ENCODE measurements around the gene BSND. TPM values are rescaled to one million over a fixed set of nuclear protein-coding genes. Genes with fewer than 3 reads are reported as not detected.

BSND gene
- total RNA-seq, 1 experiment from 2014 or later: 0.17 TPM

- Histone ChIP-seq H3K27me3 (ENCODE audit: insufficient read depth, low read length) (no peaks in the 10 kb centered on the region), H3K4me2 (ENCODE audit: insufficient read depth, insufficient read length, low read length) (peak overlapping the region; percentile 23), H3K14ac (ENCODE audit: insufficient read depth, low read length) (peak overlapping the region; percentile 26; the same call in 1 of the 2 replicates), H4K5ac (ENCODE audit: insufficient read length, low read depth, low read length) (peak overlapping the region; percentile 74), H3K23ac (ENCODE audit: insufficient read length, low read depth, low read length) (no peak overlapping the region), H3K18ac (ENCODE audit: insufficient read length, low read depth, low read length) (peak overlapping the region; percentile 63), H4K91ac (ENCODE audit: insufficient read length, low read depth, low read length) (no peak overlapping the region), H2AK5ac (ENCODE audit: insufficient read length, low read length) (no peak overlapping the region), H3K56ac (ENCODE audit: insufficient read length, low read depth, low read length) (no peak overlapping the region), H2AFZ (ENCODE audit: low read length) (peak overlapping the region; percentile 45), H2BK5ac (ENCODE audit: insufficient read length, low read length) (no peak overlapping the region), H3K9ac (ENCODE audit: extremely low read depth, insufficient read length, low read length) (no peak overlapping the region), H3K27ac (ENCODE audit: insufficient read length, low read depth, low read length) (no peak overlapping the region), H4K20me1 (ENCODE audit: control insufficient read depth, insufficient read depth, insufficient read length) (no peaks in the 10 kb centered on the region), H3K4me1 (ENCODE audit: insufficient read depth, low read length) (no peaks in the 10 kb centered on the region; the same call in 1 of the 2 replicates), H3K79me2 (ENCODE audit: insufficient read depth, low read length) (no peaks in the 10 kb centered on the region), H3K4ac (ENCODE audit: low read depth, low read length) (no peak overlapping the region), H3K9me3 (ENCODE audit: control insufficient read depth, low read depth, low read length) (no peaks in the 10 kb centered on the region), H4K8ac (replicated peaks; ENCODE audit: insufficient read length, low read depth, low read length) (no peak overlapping the region), H3K23me2 (ENCODE audit: insufficient read length, low read depth, low read length, poor library complexity, severe bottlenecking) (no peaks in the 10 kb centered on the region), H2BK120ac (ENCODE audit: low read depth, low read length, poor library complexity, severe bottlenecking) (no peak overlapping the region), H3K79me1 (ENCODE audit: insufficient read depth, low read depth, low read length, poor library complexity, severe bottlenecking) (no peaks in the 10 kb centered on the region), H3T11ph (ENCODE audit: low read length) (no peak overlapping the region), H2BK20ac (ENCODE audit: low read depth, low read length, poor library complexity, severe bottlenecking) (no peak overlapping the region), H2BK12ac (ENCODE audit: insufficient read length, low read depth, low read length) (no peak overlapping the region), H2BK15ac (ENCODE audit: low read depth, low read length) (no peak overlapping the region)
- Mint-ChIP-seq H3K36me3 (ENCODE audit: insufficient read depth in 1 of 3, low read depth in 3 of 3) (peaks cover 3 to 18% (median 5%) of the 10 kb centered on the region in 3 experiments), H3K27ac (peak overlapping the region in 2 of 3 experiments; percentile 51 to 82; a peak in 2 of 7 replicates), H3K4me3 (peak overlapping the region; percentile 10 to 38; a peak in 2 of 5 replicates), H3K27me3 (ENCODE audit: low read depth) (peaks cover 14% of the 10 kb centered on the region), H3K9me3 (peaks cover 11 to 16% of the 10 kb centered on the region in 2 experiments), H3K4me1 (peaks cover 19 to 22% of the 10 kb centered on the region in 2 experiments)
- DNase-seq: peak; percentile 83
- TF ChIP-seq CTCF (conservative IDR thresholded peaks at IDR 0.05): peak; percentile 84
- WGBS (ENCODE audit: extremely low coverage, insufficient read length, low lambda C conversion rate): no CpG with 5 or more reads among the region's 27 CpGs
These were observed 48.2 kb upstream of the BSND start for GRCh38 chr1:54950369-54951163.
